Trophoblast cell (in vitro differentiated cells and primary cell): ENCODE measurements around the gene POC1A.
A peak's percentile ranks its signal among the peaks of the same experiment; 100 is the strongest.

Source experiments
- DNase-seq, 2 donors: peaks; one replicate each; pipeline ENCODE4 v3.0.0-alpha.2; 2016
- H2AFZ ChIP-seq: 2 replicates; pipeline ENCODE4 v1.6.1; 2013; ENCODE audit warnings: low read length, moderate library complexity, mild to moderate bottlenecking; ENCODE audit not compliant: insufficient read depth, poor library complexity
- H2AK5ac ChIP-seq: 2 replicates; pipeline ENCODE4 v1.6.1; 2013; ENCODE audit warnings: mild to moderate bottlenecking, low read length
- H2BK120ac ChIP-seq: 2 replicates; pipeline ENCODE4 v1.6.1; 2013; ENCODE audit warnings: low read length, mild to moderate bottlenecking, moderate library complexity; ENCODE audit not compliant: insufficient read depth, poor library complexity
- H2BK12ac ChIP-seq: 2 replicates; pipeline ENCODE4 v1.6.1; 2013; ENCODE audit warnings: mild to moderate bottlenecking, low read length, moderate library complexity
- H2BK5ac ChIP-seq: 2 replicates; pipeline ENCODE4 v1.6.1; 2013; ENCODE audit warnings: low read length, low read depth, moderate library complexity, mild to moderate bottlenecking; ENCODE audit not compliant: poor library complexity
- H3K14ac ChIP-seq: 2 replicates; pipeline ENCODE4 v1.6.1; 2013; ENCODE audit warnings: mild to moderate bottlenecking, low read length
- H3K18ac ChIP-seq: 2 replicates; pipeline ENCODE4 v1.6.1; 2013; ENCODE audit warnings: mild to moderate bottlenecking, low read length
- H3K23ac ChIP-seq: 2 replicates; pipeline ENCODE4 v1.6.1; 2013; ENCODE audit warnings: low read length
- H3K27ac ChIP-seq: 2 replicates; pipeline ENCODE4 v1.5.1; 2013; ENCODE audit warnings: low read depth, mild to moderate bottlenecking, inconsistent platforms, low read length, moderate library complexity
- H3K27me3 ChIP-seq: 2 replicates; pipeline ENCODE4 v1.6.1; 2013; ENCODE audit warnings: inconsistent platforms, mild to moderate bottlenecking, low read length, moderate library complexity; ENCODE audit not compliant: insufficient read depth
- H3K36me3 ChIP-seq, 2 experiments: 1 replicate in 1 of 2; 2 replicates in 1 of 2; pipeline ENCODE4 v1.6.1; 2013; ENCODE audit warnings: low read length in 2 of 2, mild to moderate bottlenecking in 2 of 2, moderate library complexity in 1 of 2; ENCODE audit not compliant: insufficient read depth in 2 of 2, control insufficient read depth in 1 of 2
- H3K4ac ChIP-seq: 2 replicates; pipeline ENCODE4 v1.6.1; 2013; ENCODE audit warnings: low read depth, mild to moderate bottlenecking, low read length, moderate library complexity
- H3K4me1 ChIP-seq, 2 experiments: 1 replicate in 1 of 2; 2 replicates in 1 of 2; pipeline ENCODE4 v1.6.1; 2013; ENCODE audit warnings: low read length in 2 of 2, mild to moderate bottlenecking in 2 of 2, moderate library complexity in 1 of 2; ENCODE audit not compliant: insufficient read depth in 2 of 2, control insufficient read depth in 1 of 2
- H3K4me2 ChIP-seq: 2 replicates; pipeline ENCODE4 v1.6.1; 2013; ENCODE audit warnings: inconsistent platforms, mild to moderate bottlenecking, low read length, moderate library complexity
- H3K4me3 ChIP-seq: 2 replicates; pipeline ENCODE4 v1.5.1; 2013; ENCODE audit warnings: mild to moderate bottlenecking, low read depth, low read length, inconsistent platforms
- H3K79me1 ChIP-seq: one replicate; pipeline ENCODE4 v1.6.1; 2013; ENCODE audit warnings: low read length
- H3K79me2 ChIP-seq: 2 replicates; pipeline ENCODE4 v1.6.1; 2013; ENCODE audit warnings: low read length, mild to moderate bottlenecking; ENCODE audit not compliant: control insufficient read depth, insufficient read depth, poor library complexity
- H3K9ac ChIP-seq: 2 replicates; pipeline ENCODE4 v1.6.1; 2013; ENCODE audit warnings: mild to moderate bottlenecking, low read length
- H3K9me3 ChIP-seq: 2 replicates; pipeline ENCODE4 v1.6.1; 2013; ENCODE audit warnings: low read depth, mild to moderate bottlenecking, control low read depth, inconsistent platforms, low read length; ENCODE audit not compliant: insufficient read depth
- H4K12ac ChIP-seq: 2 replicates; pipeline ENCODE4 v1.6.1; 2013; ENCODE audit warnings: low read depth, mild to moderate bottlenecking, low read length, moderate library complexity
- H4K8ac ChIP-seq: 2 replicates; pipeline ENCODE4 v1.6.1; 2013; ENCODE audit warnings: low read depth, mild to moderate bottlenecking, low read length, moderate library complexity
- H4K91ac ChIP-seq: one replicate; pipeline ENCODE4 v1.6.1; 2013; ENCODE audit warnings: low read depth, mild to moderate bottlenecking, low read length, moderate library complexity
- WGBS: extraction: QIAGEN DNeasy Blood & Tissue Kit; methylation state at CpG from one replicate; pipeline ENCODE4 v1.1.7; 2013; ENCODE audit warnings: missing lambda C conversion rate; ENCODE audit not compliant: insufficient read length, insufficient coverage; ENCODE audit errors: extremely low coverage; 5-methylcytosine and 5-hydroxymethylcytosine counted together

Gene POC1A

GRCh38 chr3:52090131-52090932, 63.9 kb downstream of the POC1A start:
- no peak overlapping the region for H3K4me2 ChIP-seq
- H3K27me3 ChIP-seq: no peaks in the 10 kb centered on the region
- peak overlapping the region; percentile 80 for H4K91ac ChIP-seq
- H2AK5ac ChIP-seq: peak overlapping the region; percentile 37
- peak overlapping the region; percentile 22 for H4K12ac ChIP-seq
- H3K4ac ChIP-seq: peak overlapping the region; percentile 3
- peak overlapping the region; percentile 1 for H2BK5ac ChIP-seq
- no peak overlapping the region for H3K4me3 ChIP-seq
- H3K36me3 ChIP-seq: peaks cover 6 to 11% of the 10 kb centered on the region in 2 experiments
- peaks cover 44 to 45% of the 10 kb centered on the region in 2 experiments for H3K4me1 ChIP-seq
- DNase-seq: peak; percentile 52 to 69
- no CpG with 5 or more reads among the region's 12 CpGs for WGBS
- H3K79me2 ChIP-seq: peaks cover 4% of the 10 kb centered on the region
- H3K9me3 ChIP-seq: peaks cover 3% of the 10 kb centered on the region
- H2BK12ac ChIP-seq: no peak overlapping the region
- peaks cover 9% of the 10 kb centered on the region for H3K79me1 ChIP-seq
- peak overlapping the region; percentile 75 for H2BK120ac ChIP-seq
- peak overlapping the region; percentile 49 for H3K18ac ChIP-seq
- H3K9ac ChIP-seq: no peak overlapping the region
- peak overlapping the region; percentile 69 for H3K27ac ChIP-seq
- H4K8ac ChIP-seq: peak overlapping the region; percentile 64
- peak overlapping the region; percentile 75 for H3K14ac ChIP-seq
- H2AFZ ChIP-seq: no peak overlapping the region
- H3K23ac ChIP-seq: no peak overlapping the region

DNA sequence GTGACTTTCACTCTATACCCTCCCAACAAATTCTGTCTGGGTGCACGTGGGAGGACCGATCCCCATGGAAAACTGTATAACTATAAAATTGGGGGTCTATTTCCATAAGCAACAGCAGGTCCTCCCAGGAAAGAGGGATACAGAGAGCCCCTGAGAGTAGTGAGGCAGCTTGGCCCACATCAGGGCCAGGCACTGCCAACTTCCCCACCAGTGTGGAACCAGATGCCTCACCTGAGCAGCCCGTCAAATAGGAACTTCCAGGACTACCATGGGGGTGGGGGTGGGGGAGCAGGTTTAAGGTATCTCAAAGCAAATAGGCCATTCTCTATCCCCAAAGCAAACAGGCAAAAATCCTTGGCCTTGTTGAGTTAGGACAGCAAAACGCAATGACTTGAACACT, 64.5 kb downstream of the POC1A start:
- Histone ChIP-seq H4K91ac (peak overlapping the region; percentile 50), H3K27ac (peak overlapping the region; percentile 69), H3K79me1 (peaks cover 9% of the 10 kb centered on the region), H2AK5ac (no peak overlapping the region), H3K9ac (no peak overlapping the region), H3K4me3 (no peak overlapping the region), H3K18ac (peak overlapping the region; percentile 56), H2BK12ac (peak overlapping the region; percentile 72), H3K4me1 (peaks cover 44 to 45% of the 10 kb centered on the region in 2 experiments), H2BK5ac (no peak overlapping the region), H3K36me3 (peaks cover 6 to 8% of the 10 kb centered on the region in 2 experiments), H3K23ac (no peak overlapping the region), H4K8ac (no peak overlapping the region), H2AFZ (no peak overlapping the region), H3K27me3 (no peaks in the 10 kb centered on the region), H3K9me3 (peaks cover 3% of the 10 kb centered on the region), H2BK120ac (peak overlapping the region; percentile 81), H3K14ac (peak overlapping the region; percentile 36), H3K4me2 (no peak overlapping the region), H3K79me2 (peaks cover 4% of the 10 kb centered on the region), H4K12ac (no peak overlapping the region), H3K4ac (peak overlapping the region; percentile 28)
- no CpG with 5 or more reads among the region's 4 CpGs for WGBS
- no peak for DNase-seq

- H2AFZ ChIP-seq: no peak overlapping the region
- no peaks in the 10 kb centered on the region for H3K27me3 ChIP-seq
- H2AK5ac ChIP-seq: no peak overlapping the region
- H2BK5ac ChIP-seq: no peak overlapping the region
- no peak overlapping the region for H3K27ac ChIP-seq
- H3K79me2 ChIP-seq: peaks cover 4% of the 10 kb centered on the region
- H3K23ac ChIP-seq: no peak overlapping the region
- peaks cover 9% of the 10 kb centered on the region for H3K79me1 ChIP-seq
- peak in 1 of 2 donors; percentile 21 for DNase-seq
- H3K36me3 ChIP-seq: peaks cover 1 to 6% of the 10 kb centered on the region in 2 experiments
- peaks cover 38 to 41% of the 10 kb centered on the region in 2 experiments for H3K4me1 ChIP-seq
- no peak overlapping the region for H4K12ac ChIP-seq
- H3K9me3 ChIP-seq: peaks cover 3% of the 10 kb centered on the region
- no peak overlapping the region for H3K14ac ChIP-seq
- no peak overlapping the region for H4K8ac ChIP-seq
- peak overlapping the region; percentile 50 for H4K91ac ChIP-seq
- H3K18ac ChIP-seq: peak overlapping the region; percentile 7
- WGBS: no CpG with 5 or more reads among the region's 17 CpGs
- H3K4me3 ChIP-seq: no peak overlapping the region
- H3K4me2 ChIP-seq: no peak overlapping the region
- H2BK120ac ChIP-seq: peak overlapping the region; percentile 39
- H3K9ac ChIP-seq: no peak overlapping the region
- no peak overlapping the region for H3K4ac ChIP-seq
- peak overlapping the region; percentile 72 for H2BK12ac ChIP-seq
Observed at GRCh38 chr3:52088445-52089367, 65.5 kb downstream of the POC1A start.

- peaks cover under 1 to 2% of the 10 kb centered on the region in 2 experiments for H3K36me3 ChIP-seq
- H3K4me2 ChIP-seq: no peak overlapping the region
- peaks cover 3% of the 10 kb centered on the region for H3K9me3 ChIP-seq
- H4K12ac ChIP-seq: no peak overlapping the region
- H2BK12ac ChIP-seq: no peak overlapping the region
- DNase-seq: no peak
- no peaks in the 10 kb centered on the region for H3K27me3 ChIP-seq
- H3K27ac ChIP-seq: no peak overlapping the region
- no peak overlapping the region for H3K18ac ChIP-seq
- no peak overlapping the region for H3K23ac ChIP-seq
- H3K9ac ChIP-seq: no peak overlapping the region
- WGBS: no CpG with 5 or more reads among the region's 3 CpGs
- peak overlapping the region; percentile 41 for H3K4me3 ChIP-seq
- no peak overlapping the region for H2AFZ ChIP-seq
- no peak overlapping the region for H4K8ac ChIP-seq
- H2BK5ac ChIP-seq: no peak overlapping the region
- no peak overlapping the region for H2BK120ac ChIP-seq
- H3K4ac ChIP-seq: no peak overlapping the region
- H3K4me1 ChIP-seq: peaks cover 35 to 36% of the 10 kb centered on the region in 2 experiments
- H3K79me1 ChIP-seq: peaks cover 9% of the 10 kb centered on the region
- H3K14ac ChIP-seq: peak overlapping the region; percentile 7
- peak overlapping the region; percentile 52 for H2AK5ac ChIP-seq
- peaks cover 4% of the 10 kb centered on the region for H3K79me2 ChIP-seq
- peak overlapping the region; percentile 4 for H4K91ac ChIP-seq
Observed at GRCh38 chr3:52087731-52088130, 66.5 kb downstream of the POC1A start.
